K562 (cell line): ENCODE measurements around the gene SPATA31A6. TPM values are rescaled to one million over a fixed set of nuclear protein-coding genes. Genes with fewer than 3 reads are reported as not detected.
"Not testable (repeated sequence)": the region's sequence is repeated elsewhere in the genome, so short reads cannot be mapped to it uniquely, and the experiment has no call there.

Experiments used
- ATAC-seq: fragments of 200-7000 bp; cut with Tn5 transposase; 3 replicates; pipeline ENCODE4 v1.9.1; 2020; ENCODE audit warnings: moderate library complexity
- BruUV-seq: library from RNA; stranded (reverse); fragments of 400-500 nt; replicated peaks from 2 replicates; lab custom pipeline; 2021; lab: Mats Ljungman, UMichigan
- CTCF ChIA-PET: fragments of 300-600 bp; formaldehyde crosslinking; extraction: SDS; loops from one replicate; lab custom pipeline; 2021; ENCODE audit warnings: low intra/inter-chr PET ratio; lab: Yijun Ruan, JAX
- POLR2A ChIA-PET: fragments of 300-600, 350-650 bp; sonication (Branson Sonifier 250); formaldehyde crosslinking; extraction: SDS; loops from one replicate; lab custom pipeline; 2021; ENCODE audit warnings: antibody characterized with exemption, inconsistent platforms; lab: Yijun Ruan, JAX
- DNase-seq, 4 experiments: peaks; one replicate each; pipeline versions ENCODE4 v3.0.0 to v3.0.0-alpha.2; 2011 to 2018; ENCODE audit warnings: low spot score in 3 of 4, mixed read lengths in 3 of 4; ENCODE audit errors: extremely low read depth in 1 of 4
- FAIRE-seq: peaks from 2 replicates; lab custom pipeline; 2011; peaks lifted over from hg19 to GRCh38; lab: Jason Lieb, UNC
- H2AFZ ChIP-seq: 2 replicates; pipeline ENCODE4 v1.6.0; 2011; ENCODE audit warnings: low read depth, low read length, control low read depth, inconsistent platforms
- H3K27ac ChIP-seq: fragments of 200-600 bp; 3 replicates; pipeline ENCODE4 v1.8.0; 2011; ENCODE audit warnings: low read depth, mild to moderate bottlenecking, control low read depth, inconsistent platforms, low read length, moderate library complexity, mixed read lengths; ENCODE audit errors: extremely low read depth
- H3K27me3 ChIP-seq, 2 experiments: fragments of 300-600 bp in 1 of 2; 2 replicates in 1 of 2; 3 replicates in 1 of 2; pipeline versions ENCODE4 v1.6.0 to v1.8.0; 2011; ENCODE audit warnings: inconsistent platforms in 2 of 2, low read length in 2 of 2, mild to moderate bottlenecking in 1 of 2, mixed read lengths in 1 of 2, moderate library complexity in 1 of 2; ENCODE audit not compliant: control insufficient read depth in 2 of 2, insufficient read depth in 2 of 2
- H3K36me3 ChIP-seq: fragments of 300-600 bp; 3 replicates; pipeline ENCODE4 v1.8.0; 2011; ENCODE audit warnings: mild to moderate bottlenecking, low read length, inconsistent platforms; ENCODE audit not compliant: control insufficient read depth, insufficient read depth
- H3K4me1 ChIP-seq, 2 experiments: fragments of 200-600 bp in 1 of 2; replicated peaks in 1 of 2; 2 replicates in 1 of 2; 3 replicates in 1 of 2; pipeline versions ENCODE4 v1.5.1 to v1.8.0; 2011; ENCODE audit warnings: inconsistent platforms in 2 of 2, low read length in 2 of 2, mild to moderate bottlenecking in 1 of 2, mixed read lengths in 1 of 2, moderate library complexity in 1 of 2; ENCODE audit not compliant: control insufficient read depth in 2 of 2, insufficient read depth in 2 of 2
- H3K4me2 ChIP-seq: 2 replicates; pipeline ENCODE4 v1.6.1; 2011; ENCODE audit warnings: low read length, control low read depth, inconsistent platforms, mixed read lengths; ENCODE audit not compliant: insufficient read depth
- H3K4me3 ChIP-seq: fragments of 200-600 bp; sonication (generic), shearing (Covaris generic); 2 replicates; pipeline ENCODE4 v1.5.1; 2016; ENCODE audit warnings: control low read depth, inconsistent platforms
- H3K79me2 ChIP-seq: fragments of 200-600 bp; 3 replicates; pipeline ENCODE4 v1.8.0; 2011; ENCODE audit warnings: low read length, inconsistent platforms; ENCODE audit not compliant: control insufficient read depth, insufficient read depth
- H3K9ac ChIP-seq, 2 experiments: 2 replicates each; pipeline versions ENCODE4 v1.6.0 to v1.6.1; 2011; ENCODE audit warnings: low read depth in 2 of 2, low read length in 2 of 2, control low read depth in 1 of 2, inconsistent platforms in 1 of 2, mild to moderate bottlenecking in 1 of 2, mixed read lengths in 1 of 2; ENCODE audit not compliant: insufficient read depth in 1 of 2
- H3K9me1 ChIP-seq: one replicate; pipeline ENCODE4 v1.6.0; 2011; ENCODE audit warnings: inconsistent platforms, mild to moderate bottlenecking, low read length, moderate library complexity; ENCODE audit not compliant: control insufficient read depth, insufficient read depth
- H3K9me3 ChIP-seq: replicated peaks from 2 replicates; pipeline ENCODE4 v1.5.1; 2011; ENCODE audit warnings: low read depth, low read length, inconsistent platforms; ENCODE audit not compliant: control insufficient read depth, insufficient read depth
- H4K20me1 ChIP-seq: replicated peaks from 2 replicates; pipeline ENCODE4 v1.6.1; 2011; ENCODE audit warnings: low read length, inconsistent platforms, mixed read lengths; ENCODE audit not compliant: control insufficient read depth, insufficient read depth
- MYNN ChIP-seq, 2 experiments: sonication (generic); formaldehyde crosslinking in 1 of 2; IDR thresholded peaks; 2 replicates each; pipeline versions ENCODE4 v1.5.0 to v1.6.1; 2016 to 2020; ENCODE audit warnings: antibody characterized with exemption in 1 of 2, missing genetic modification reagents in 1 of 2
- RFX1 ChIP-seq: fragments of 450-650 bp; IDR thresholded peaks from 2 replicates; pipeline ENCODE4 v1.6.1; 2016; ENCODE audit warnings: mild to moderate bottlenecking, moderate library complexity
- WGBS: fragments of 100-300 bp; shearing (Covaris generic); methylation state at CpG from one replicate; pipeline ENCODE4 v1.1.6; 2016; ENCODE audit warnings: low coverage, mixed read lengths; ENCODE audit not compliant: insufficient coverage; ENCODE audit errors: missing lambda C conversion rate; 5-methylcytosine and 5-hydroxymethylcytosine counted together
- in situ Hi-C: fragments of 300-500 bp; cut with MboI; formaldehyde crosslinking; loops from 4 replicates; pipeline ENCODE4 v1.15.0; 2018; ENCODE audit warnings: inconsistent platforms, mixed read lengths
- intact Hi-C: fragments of 100-400 bp; cut with micrococcal nuclease; formaldehyde crosslinking; loops from 2 replicates; pipeline ENCODE4 v1.14.2; 2022
- polyA plus RNA-seq, 8 experiments: library from polyadenylated mRNA; depleted of rRNA in 4 of 8; stranded (reverse) in 5 of 8; unstranded in 3 of 8; fragments of >200 nt; fragmentation: Nextera tagmentation in 2 of 8; fragmentation: Illumina TruSeq in 1 of 8; extraction: Ambion mirVana in 2 of 8; extraction: Trizol in 1 of 8; gene quantifications; 2 replicates each; pipeline versions ENCODE4 v1.2.1 to v1.2.3, GENCODE V29; 2011 to 2014; ENCODE audit warnings: inconsistent platforms in 1 of 8, missing spikeins in 1 of 8
- small RNA-seq: library from RNA; depleted of rRNA; stranded (forward); fragments of <200 nt; gene quantifications from one replicate; pipeline ENCODE3, GENCODE V24; 2014
- total RNA-seq, 7 experiments: library from RNA; depleted of rRNA in 6 of 7; stranded (reverse); fragments of >200 nt in 6 of 7; fragmentation: Illumina TruSeq in 2 of 7; extraction: Trizol in 2 of 7; gene quantifications; 2 replicates each; pipeline versions ENCODE4 v1.2.1 to v1.2.3, GENCODE V29; 2011 to 2021; ENCODE audit warnings: low replicate concordance in 1 of 7

The SPATA31A6 gene
- total and polyA plus RNA-seq, 9 of the 15 experiments (the other 6 are each of a cell fraction or from before 2014, with no cell fraction given): 0.07 to 0.31 (median 0.14) TPM; not detected in 1

DNA sequence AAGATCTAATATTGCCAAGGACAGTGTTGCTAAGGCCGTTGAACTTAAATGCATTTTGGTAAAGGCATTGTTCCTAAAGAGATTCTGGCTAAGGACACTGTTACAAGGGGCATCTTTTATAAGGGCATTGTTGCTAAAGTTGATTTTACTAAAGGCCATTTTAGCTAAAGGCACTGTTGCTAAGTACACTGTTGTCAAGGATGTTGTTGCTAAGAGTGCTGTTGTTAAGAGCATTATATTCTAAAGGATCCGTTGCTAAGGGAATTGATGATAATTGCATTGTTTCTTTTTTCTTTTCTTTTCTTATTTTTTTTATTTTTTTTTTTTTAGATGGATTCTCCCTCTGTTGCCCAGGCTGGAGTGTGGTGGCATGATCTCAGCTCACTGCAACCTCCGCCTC is 53.9 kb downstream of the SPATA31A6 start:
- H3K36me3 ChIP-seq; CTCF ChIA-PET; in situ Hi-C loops; ATAC-seq; H3K79me2 ChIP-seq; H3K4me2 ChIP-seq; H3K9me1 ChIP-seq; H3K9ac ChIP-seq; H3K27ac ChIP-seq; DNase-seq; FAIRE-seq; H4K20me1 ChIP-seq; H3K9me3 ChIP-seq; H3K4me3 ChIP-seq; intact Hi-C loops; H3K27me3 ChIP-seq; H2AFZ ChIP-seq; POLR2A ChIA-PET; BruUV-seq; H3K4me1 ChIP-seq; TF ChIP-seq MYNN (CRISPR knock-in tag; IDR thresholded peaks at IDR 0.05): not testable (repeated sequence)
- WGBS: 0% methylated on average over 2 of the region's 3 CpGs
- TF ChIP-seq RFX1 (peak; percentile 66), MYNN (IDR thresholded peaks at IDR 0.05) (0 out of 2 replicates have a peak, but pooled peaks have one; percentile 62)

DNA sequence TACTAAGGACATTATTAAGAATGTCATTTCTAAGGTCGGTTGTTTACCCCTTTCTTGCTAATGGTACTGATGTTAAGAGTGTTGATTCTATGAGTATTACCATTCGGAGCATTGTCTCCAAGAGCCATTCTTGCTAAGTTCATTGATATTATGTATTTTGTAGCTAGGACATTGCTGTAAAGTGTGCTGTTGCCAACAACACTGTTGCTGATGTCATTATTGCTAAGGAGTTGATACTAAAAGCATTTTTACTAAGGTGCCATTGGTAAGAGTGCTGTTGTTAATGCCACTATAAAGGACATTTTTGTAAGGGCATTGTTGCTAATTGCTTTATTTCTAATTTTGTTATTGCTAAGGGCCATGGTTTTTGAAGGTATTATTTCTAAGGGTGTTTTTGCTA is 55.4 kb downstream of the SPATA31A6 start:
- H3K9me3 ChIP-seq, DNase-seq, H3K27ac ChIP-seq, H3K27me3 ChIP-seq, H3K9me1 ChIP-seq, POLR2A ChIA-PET, H3K9ac ChIP-seq, ATAC-seq, H3K4me1 ChIP-seq, intact Hi-C loops, H3K4me3 ChIP-seq, CTCF ChIA-PET, H4K20me1 ChIP-seq, in situ Hi-C loops, H3K36me3 ChIP-seq, BruUV-seq, H3K4me2 ChIP-seq, H3K79me2 ChIP-seq, H2AFZ ChIP-seq, FAIRE-seq: not testable (repeated sequence)
- WGBS: 3% methylated on average over 2 of the region's 2 CpGs

Small RNAs within 50 kb of the gene (small RNA-seq; reads per million reads assigned to genes)
- gene AL445584.3: not detected

Other genes with a start within 250 kb of the SPATA31A6 start
- gene CNTNAP3B, start 54.2 kb upstream of the SPATA31A6 start, total RNA-seq (2014; rRNA removed): 0.27 and 0.33 TPM in 2 replicates
- gene CNTNAP3B, start 54.2 kb upstream of the SPATA31A6 start, total RNA-seq (2014; rRNA removed; fragmentation: Illumina TruSeq; extraction: Trizol): 1.1 TPM in 2 replicates
- 0.94 and 1.1 TPM in 2 replicates for gene CNTNAP3B, start 54.2 kb upstream of the SPATA31A6 start, total RNA-seq (2015; rRNA removed; fragmentation: Illumina TruSeq; extraction: Trizol)
- 0.74 and 1.00 TPM in 2 replicates for gene CNTNAP3B, start 54.2 kb upstream of the SPATA31A6 start, total RNA-seq (2021)
- 1.2 and 1.5 TPM in 2 replicates for gene CNTNAP3B, start 54.2 kb upstream of the SPATA31A6 start, polyA plus RNA-seq (2011; rRNA removed)
- 0.84 and 1.1 TPM in 2 replicates for gene CNTNAP3B, start 54.2 kb upstream of the SPATA31A6 start, polyA plus RNA-seq (2014; fragmentation: Illumina TruSeq; extraction: Trizol)
- gene CNTNAP3B, start 54.2 kb upstream of the SPATA31A6 start, polyA plus RNA-seq (2014; fragmentation: Nextera tagmentation; extraction: Ambion mirVana): 1 to 10 TPM in 1 of 2 experiments, under 1 TPM in 1; 0.96 to 1.5 TPM
- gene CNTNAP3B, start 54.2 kb upstream of the SPATA31A6 start, polyA plus RNA-seq (2014; rRNA removed): 0.68 and 0.69 TPM in 2 replicates